ENCODE measurements around the gene JDP2. TPM values are rescaled to one million over a fixed set of nuclear protein-coding genes. Genes with fewer than 3 reads are reported as not detected.

The JDP2 gene
- total and polyA plus RNA-seq, 2 of the 4 experiments (the other 2 are of a cell fraction) = 35.7 to 38.4 TPM

DNA sequence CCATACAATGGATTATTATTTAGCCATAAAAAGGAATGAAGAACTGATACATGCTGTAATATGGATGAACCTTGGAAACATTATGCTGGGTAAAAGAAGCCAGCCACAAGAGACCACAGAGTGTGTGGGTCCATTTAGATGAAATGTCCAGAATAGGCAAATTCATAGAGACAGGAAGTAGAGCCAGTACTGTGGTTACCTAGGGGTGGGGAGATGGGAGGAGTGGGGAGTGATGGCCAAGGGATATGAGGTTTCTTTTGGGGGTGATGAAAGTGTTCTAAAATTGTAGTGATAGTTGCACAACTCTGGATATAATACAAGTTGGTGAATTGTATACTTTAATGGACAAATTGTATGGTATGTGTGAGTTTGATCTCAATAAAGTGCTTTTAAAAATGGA, 18.6 kb downstream of the JDP2 start:
- no peak overlapping the region for H3K4me2 ChIP-seq (ENCODE audit: low read depth, low read length)
- no peak overlapping the region for H3K4ac ChIP-seq (ENCODE audit: low read depth, low read length)
- no peak overlapping the region for H4K91ac ChIP-seq (ENCODE audit: insufficient read depth, low read depth, low read length)
- H3K27me3 ChIP-seq (ENCODE audit: control insufficient read depth, insufficient read depth, low read length) = no peaks in the 10 kb centered on the region
- no TSS peak for BruUV-seq (replicated peaks)
- H2BK20ac ChIP-seq (ENCODE audit: low read depth, low read length) = no peak overlapping the region
- H3K18ac ChIP-seq (ENCODE audit: low read depth, low read length) = no peak overlapping the region
- H3K9ac ChIP-seq (ENCODE audit: low read depth, low read length) = no peak overlapping the region
- no peak overlapping the region for H3K4me3 ChIP-seq (ENCODE audit: insufficient read depth, low read depth, low read length)
- no peak overlapping the region for H3K23ac ChIP-seq (ENCODE audit: low read depth, low read length)
- intact Hi-C loops (cut with micrococcal nuclease) (no loop called here), in situ Hi-C loops (cut with MboI; ENCODE audit: low sequenced_read_pairs) (no loop called here), dilution Hi-C loops (cut with HindIII; ENCODE audit: low sequenced_read_pairs, unreplicated experiment) (no loop called here)
- H2AK9ac ChIP-seq (replicated peaks; ENCODE audit: low read depth, low read length, poor library complexity) = no peak overlapping the region
- H3K9me3 ChIP-seq (ENCODE audit: control insufficient read depth, insufficient read depth, low read length) = no peaks in the 10 kb centered on the region
- POLR2A ChIA-PET (ENCODE audit: unreplicated experiment) = no interaction called here
- no peak overlapping the region for H2BK120ac ChIP-seq (ENCODE audit: low read depth, low read length)
- ATAC-seq (ENCODE audit: low read depth) (no peak), DNase-seq (no peak)
- no peak overlapping the region for H2BK5ac ChIP-seq (ENCODE audit: low read depth, low read length, poor library complexity, severe bottlenecking)
- no peak overlapping the region for H2BK15ac ChIP-seq (ENCODE audit: low read depth, low read length)
- H2AFZ ChIP-seq (replicated peaks; ENCODE audit: low read length, poor library complexity) = no peak overlapping the region
- no peak overlapping the region for H4K5ac ChIP-seq (ENCODE audit: low read depth, low read length)
- peaks cover 91% of the 10 kb centered on the region for H4K20me1 ChIP-seq (ENCODE audit: insufficient read depth, low read length)
- no peak overlapping the region for H3K56ac ChIP-seq (ENCODE audit: extremely low read depth, insufficient read depth, low read length)
- TF ChIP-seq MAFK (IDR thresholded peaks at IDR 0.05; ENCODE audit: low read depth, low read length) (no peak), ELK1 (IDR thresholded peaks at IDR 0.05; ENCODE audit: borderline replicate concordance, low read depth, low read length) (no peak), MAZ (IDR thresholded peaks at IDR 0.05; ENCODE audit: borderline replicate concordance, low read depth, low read length) (no peak), CEBPB (IDR thresholded peaks at IDR 0.05; ENCODE audit: low read depth, low read length) (no peak), RFX5 (IDR thresholded peaks at IDR 0.05; ENCODE audit: low read depth, low read length) (no peak), USF2 (IDR thresholded peaks at IDR 0.05; ENCODE audit: low read depth, low read length) (no peak), RAD21 (IDR thresholded peaks at IDR 0.05; ENCODE audit: low read length) (no peak), FOS (IDR thresholded peaks at IDR 0.05; ENCODE audit: low read depth, low read length) (no peak), CTCF (conservative IDR thresholded peaks at IDR 0.05; ENCODE audit: low read depth, low read length) (no peak), NFE2L2 (IDR thresholded peaks at IDR 0.05; ENCODE audit: low read depth, low read length) (no peak), SMC3 (IDR thresholded peaks at IDR 0.05; ENCODE audit: low read depth, low read length) (no peak), BHLHE40 (IDR thresholded peaks at IDR 0.05; ENCODE audit: low read depth, low read length) (no peak), RCOR1 (IDR thresholded peaks at IDR 0.05; ENCODE audit: insufficient replicate concordance, low read length) (no peak), CHD1 (IDR thresholded peaks at IDR 0.05; ENCODE audit: low read depth, low read length) (no peak), MXI1 (IDR thresholded peaks at IDR 0.05; ENCODE audit: borderline replicate concordance, low read depth, low read length) (no peak), POLR2A (IDR thresholded peaks at IDR 0.05; ENCODE audit: low read depth, low read length) (no peak)
- H3K27ac ChIP-seq (ENCODE audit: insufficient read depth, low read length) = no peak overlapping the region
- H4K8ac ChIP-seq (ENCODE audit: low read depth in 2 of 2, low read length in 2 of 2) = no peak overlapping the region
- CTCF ChIA-PET = interaction anchor here (0.8 kb wide), 1 partner anchor 15 kb away, joined by 3 read pairs; no protein-coding TSS in a partner anchor
- no peak overlapping the region for H2AK5ac ChIP-seq (ENCODE audit: low read depth, low read length)
- no peak overlapping the region for H3K14ac ChIP-seq (replicated peaks; ENCODE audit: low read depth, low read length)
- H3K79me1 ChIP-seq (ENCODE audit: low read depth in 1 of 2, low read length in 2 of 2) = peaks cover 41 to 83% of the 10 kb centered on the region in 2 experiments
- peaks cover 49% of the 10 kb centered on the region for H3K9me1 ChIP-seq (ENCODE audit: insufficient read depth, low read length)
- H3K36me3 ChIP-seq (ENCODE audit: control insufficient read depth, insufficient read depth, low read length) = peaks cover 44% of the 10 kb centered on the region
- H3K4me1 ChIP-seq (ENCODE audit: control insufficient read depth, insufficient read depth, low read length) = peaks cover 31% of the 10 kb centered on the region
